RCC 7860 (cell line): ENCODE results near the gene SVEP1.

ENCODE experiments used
- DNase-seq: peaks from one replicate; pipeline ENCODE4 v3.0.0-alpha.2; 2015; ENCODE audit warnings: low spot score
- FAIRE-seq: peaks from 2 replicates; lab custom pipeline; 2012; peaks lifted over from hg19 to GRCh38; lab: Jason Lieb, UNC

SVEP1 gene

GRCh38 chr9:110330484-110331105 lies 248.9 kb downstream of the SVEP1 start:
- FAIRE-seq, result no peak
- DNase-seq, result no peak

DNA sequence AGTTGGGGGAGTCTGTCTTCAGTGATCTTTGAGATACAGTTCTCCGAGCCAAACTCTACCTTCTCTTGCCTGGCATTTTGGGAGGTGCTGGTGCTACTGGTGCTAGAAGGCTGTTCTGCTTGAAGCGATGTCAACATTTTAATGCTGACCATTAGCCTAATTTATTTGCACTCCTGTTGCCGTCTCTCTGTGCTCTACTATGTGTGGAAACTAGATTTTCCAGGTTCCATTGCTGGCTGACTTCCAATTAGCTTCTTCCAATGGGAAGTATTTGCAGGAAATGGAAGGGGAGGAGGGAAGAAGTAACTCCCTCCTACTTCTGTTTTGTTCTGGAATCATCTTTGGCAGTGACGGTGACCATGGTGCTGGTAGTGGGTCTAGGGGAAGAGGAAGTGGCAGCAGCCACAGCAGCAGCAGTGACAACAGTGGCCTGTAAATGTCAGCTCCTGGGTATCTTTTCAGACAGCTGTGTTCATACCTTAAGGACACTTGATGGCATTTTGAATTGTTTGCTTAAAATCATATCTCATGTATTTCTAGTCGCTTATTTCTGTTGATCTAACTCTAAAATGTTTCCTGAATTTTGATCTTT lies 249.8 kb downstream of the SVEP1 start:
- FAIRE-seq, result no peak
- DNase-seq, result no peak

- no peak for DNase-seq
- FAIRE-seq, result no peak
These were observed 250.8 kb downstream of the SVEP1 start for GRCh38 chr9:110328763-110329162.

GRCh38 chr9:110327716-110328115 lies 251.8 kb downstream of the SVEP1 start:
- DNase-seq (no peak), FAIRE-seq (no peak)

GRCh38 chr9:110323818-110324217 lies 255.7 kb downstream of the SVEP1 start:
- no peak for DNase-seq
- no peak for FAIRE-seq

DNA sequence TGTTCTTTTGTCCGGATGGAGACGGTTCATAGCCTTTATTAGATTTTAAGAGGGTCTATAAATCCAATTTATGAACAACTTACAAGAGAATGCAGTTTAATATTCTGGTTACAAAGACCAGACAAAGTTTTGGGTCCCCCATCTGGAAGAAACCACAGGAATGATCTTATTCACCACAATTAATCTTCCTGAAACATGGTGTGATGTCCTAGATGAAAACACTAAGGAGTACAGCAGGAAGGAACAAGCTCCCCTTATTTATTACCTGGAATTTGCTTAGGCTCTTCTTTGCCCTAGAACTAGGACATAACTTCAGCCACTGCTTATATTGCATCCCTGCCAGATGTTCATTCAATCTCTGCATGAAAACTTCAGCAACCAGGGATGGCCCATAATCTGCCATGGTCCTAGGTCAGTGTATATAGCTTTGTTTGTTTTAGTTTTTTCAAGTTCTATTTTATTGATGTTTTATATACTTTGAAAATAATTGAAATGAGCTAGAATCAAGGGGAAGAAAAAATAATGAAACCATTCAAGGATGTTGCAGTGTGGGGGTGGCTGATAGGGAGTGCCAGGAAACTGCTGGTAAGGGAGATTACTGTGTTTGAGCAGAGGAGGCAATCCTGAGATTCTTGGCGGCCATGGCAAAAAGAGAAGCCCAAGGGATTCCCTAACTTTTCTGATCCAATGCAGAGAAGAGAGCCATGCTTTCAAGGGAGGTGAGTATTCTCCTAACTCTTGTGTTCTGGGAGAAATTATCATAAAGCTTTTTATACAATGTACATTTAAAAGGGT lies 258.7 kb downstream of the SVEP1 start:
- no peak for FAIRE-seq

DNA sequence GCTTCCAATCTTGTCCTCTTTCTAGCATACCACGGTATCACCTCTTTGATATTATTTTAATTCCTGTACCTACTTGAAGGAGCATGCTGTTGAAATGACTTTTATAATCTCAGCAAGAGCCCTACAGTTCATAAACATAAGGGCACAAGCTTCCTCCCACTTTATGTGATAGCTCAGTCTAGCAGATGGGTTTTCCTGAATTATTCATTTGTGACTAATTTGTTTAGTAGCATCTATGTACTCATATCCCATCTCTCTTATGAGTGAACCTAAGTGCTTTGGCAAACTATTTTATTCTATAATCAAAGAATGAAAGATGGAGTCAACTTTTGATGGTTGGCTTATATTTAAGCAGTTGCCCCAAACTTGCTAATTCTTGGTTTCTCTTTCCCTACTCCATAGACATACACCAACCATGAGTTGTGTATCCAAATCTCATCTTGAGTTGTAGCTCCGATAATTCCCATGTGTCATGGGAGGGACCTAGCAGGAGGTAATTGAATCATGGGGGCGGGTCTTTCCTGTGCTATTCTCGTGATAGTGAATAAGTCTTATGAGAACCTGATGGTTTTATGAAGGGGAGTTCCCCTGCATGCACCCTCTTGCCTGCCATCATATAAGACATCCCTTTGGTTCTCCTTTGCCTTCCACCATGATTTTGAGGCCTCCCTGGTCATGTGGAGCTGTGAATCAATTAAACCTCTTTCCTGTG lies 259.6 kb downstream of the SVEP1 start:
- DNase-seq (no peak), FAIRE-seq (no peak)

More for the DNA sequence above, 258.7 kb downstream of the SVEP1 start:
- DNase-seq, result no peak

DNA sequence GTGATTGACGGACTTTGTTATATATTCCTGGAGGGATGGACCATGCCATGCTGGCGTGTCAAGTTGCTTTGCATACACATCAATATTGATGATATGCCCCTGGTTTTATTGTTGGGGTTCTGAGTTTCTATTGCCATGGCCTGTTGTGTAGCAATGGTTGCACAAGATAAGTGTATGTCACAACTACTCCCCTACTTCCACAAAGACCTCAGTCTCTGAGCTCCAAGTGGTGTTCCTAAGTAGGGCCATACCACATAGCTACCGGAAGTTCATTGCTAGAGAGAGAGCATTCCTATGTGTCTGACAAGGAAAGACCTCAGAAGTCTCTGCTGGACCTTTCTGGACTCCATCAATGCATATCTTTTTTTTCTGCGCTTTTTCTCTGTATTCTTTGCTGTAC lies 261.6 kb downstream of the SVEP1 start:
- DNase-seq, result no peak
- no peak for FAIRE-seq

- no peak for DNase-seq
- FAIRE-seq, result no peak
These were observed 263.1 kb downstream of the SVEP1 start for GRCh38 chr9:110316261-110317075.
